COLO668 (cell line): ENCODE data around the gene NUP93.
"Not testable (repeated sequence)": the region's sequence is repeated elsewhere in the genome, so short reads cannot be mapped to it uniquely, and the experiment has no call there.

Experiments
- DNase-seq: peaks from one replicate; lab custom pipeline; 2025; ENCODE audit not compliant: unreplicated experiment; lab: John Stamatoyannopoulos, UW

NUP93 gene

DNA sequence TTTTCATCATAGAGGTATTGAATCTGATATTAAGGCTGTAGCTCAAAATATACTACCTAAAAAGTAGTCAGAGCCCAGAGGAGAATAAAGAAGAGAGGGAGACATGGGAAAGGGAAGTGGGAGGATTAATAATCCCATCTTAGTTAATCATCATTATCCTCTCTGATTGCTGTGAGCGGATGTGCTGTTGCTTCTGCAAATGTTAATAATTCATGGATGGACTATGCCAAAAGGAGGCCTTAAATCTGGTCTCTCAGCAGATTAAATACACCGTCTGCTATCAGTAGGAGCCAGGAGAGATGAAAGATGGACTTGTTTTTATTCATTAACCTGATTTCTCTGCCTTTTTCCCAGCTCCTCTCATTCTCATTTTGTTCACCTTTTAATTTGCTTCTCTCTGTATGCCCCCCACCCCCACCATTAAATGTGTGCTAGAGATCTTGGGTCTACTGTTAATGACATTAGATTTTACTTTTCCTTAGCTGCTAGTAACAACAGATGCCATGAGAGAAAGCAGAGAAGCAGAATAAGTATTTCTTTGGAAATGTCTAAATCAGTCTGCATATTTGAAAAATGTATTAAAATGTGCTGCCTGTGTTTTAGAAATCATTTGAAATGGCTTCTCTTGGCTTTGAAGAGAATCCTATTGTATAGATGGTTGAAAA lies 44.2 kb downstream of the NUP93 start:
- DNase-seq = no peak

- DNase-seq = no peak
Measured at GRCh38 chr16:56775162-56775561, 45.2 kb downstream of the NUP93 start.

DNA sequence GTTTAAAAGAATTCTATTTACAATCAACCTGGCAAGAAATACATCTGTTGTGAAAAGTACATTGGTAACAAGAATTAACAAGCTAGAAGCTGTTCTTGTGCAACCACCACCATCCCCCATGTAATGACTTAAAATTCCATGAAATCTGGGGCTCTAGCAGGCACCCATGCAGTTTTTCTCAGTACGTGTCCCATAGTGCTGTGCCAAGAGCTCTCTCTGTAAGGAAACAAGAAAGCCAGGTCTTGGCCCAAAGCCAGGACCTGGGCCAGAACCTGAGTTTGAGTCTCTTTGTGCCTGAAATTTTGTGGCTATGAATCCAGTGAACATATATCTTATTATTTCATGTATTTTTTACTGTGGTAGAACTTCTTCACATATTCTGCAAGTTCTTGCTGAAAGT lies 46.6 kb downstream of the NUP93 start:
- DNase-seq = no peak

DNA sequence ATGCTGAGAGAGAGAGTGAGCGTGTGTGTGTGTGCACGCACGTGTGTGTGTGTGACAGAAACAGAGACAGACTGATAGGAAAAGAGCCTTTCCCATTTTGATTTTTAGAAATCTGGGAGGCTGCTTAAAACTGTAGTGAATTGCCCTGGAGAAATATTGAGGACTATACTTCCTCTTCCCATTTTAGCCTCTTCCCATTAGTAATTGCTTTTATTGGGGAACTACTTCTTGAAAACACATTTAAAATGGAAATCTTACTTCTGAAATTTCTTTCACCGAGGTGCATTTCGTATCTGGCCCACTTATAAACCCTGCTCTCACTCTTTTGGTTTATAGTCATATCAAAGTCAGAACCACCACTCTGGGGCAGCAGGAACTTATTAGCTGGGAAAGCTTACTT lies 47.1 kb downstream of the NUP93 start:
- DNase-seq = no peak

GRCh38 chr16:56777482-56777881 lies 47.6 kb downstream of the NUP93 start:
- no peak for DNase-seq

DNA sequence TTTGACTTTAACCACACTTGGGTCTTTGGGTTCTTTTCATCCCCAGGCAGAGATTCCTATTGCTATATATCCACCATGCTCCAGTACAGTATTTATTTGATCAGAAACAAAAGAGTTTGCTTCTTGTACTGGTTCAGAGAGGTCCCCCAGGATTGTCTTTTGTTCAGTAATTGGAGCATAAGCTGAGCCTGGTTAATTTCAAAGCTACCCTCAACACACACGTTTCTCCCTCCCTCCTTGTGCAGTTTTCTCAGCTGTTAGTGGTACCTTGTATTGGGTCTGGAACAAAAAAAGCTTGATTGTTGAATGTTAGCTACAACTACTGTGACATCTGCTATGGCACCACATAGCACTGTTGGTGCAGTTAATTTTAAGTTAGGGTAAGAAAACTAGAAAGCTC lies 50.0 kb downstream of the NUP93 start:
- DNase-seq = no peak

- DNase-seq = no peak
Measured at GRCh38 chr16:56780646-56781045, 50.7 kb downstream of the NUP93 start.

GRCh38 chr16:56781528-56781961 lies 51.6 kb downstream of the NUP93 start:
- DNase-seq = no peak

DNA sequence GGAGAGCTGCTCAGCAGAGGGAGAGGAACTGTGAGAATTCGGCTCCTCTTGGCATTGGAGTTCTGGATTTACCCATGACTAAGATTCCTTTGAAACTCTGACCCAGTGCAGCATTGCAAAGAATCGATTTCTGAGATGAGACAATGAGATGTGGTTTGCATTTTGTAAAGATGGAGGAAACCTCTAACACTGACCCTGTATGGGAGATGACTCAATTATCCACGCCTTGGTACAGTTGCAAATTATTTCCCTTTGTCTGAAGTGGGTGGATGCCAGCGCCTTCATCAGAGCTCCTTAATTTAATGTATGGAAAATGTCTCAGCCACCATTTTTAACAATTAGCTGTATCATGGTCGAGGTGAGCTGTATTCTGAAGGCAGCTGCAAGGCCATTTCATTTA lies 53.4 kb downstream of the NUP93 start:
- DNase-seq = no peak

- DNase-seq = no peak
Measured at GRCh38 chr16:56785317-56785716, 55.4 kb downstream of the NUP93 start.

DNA sequence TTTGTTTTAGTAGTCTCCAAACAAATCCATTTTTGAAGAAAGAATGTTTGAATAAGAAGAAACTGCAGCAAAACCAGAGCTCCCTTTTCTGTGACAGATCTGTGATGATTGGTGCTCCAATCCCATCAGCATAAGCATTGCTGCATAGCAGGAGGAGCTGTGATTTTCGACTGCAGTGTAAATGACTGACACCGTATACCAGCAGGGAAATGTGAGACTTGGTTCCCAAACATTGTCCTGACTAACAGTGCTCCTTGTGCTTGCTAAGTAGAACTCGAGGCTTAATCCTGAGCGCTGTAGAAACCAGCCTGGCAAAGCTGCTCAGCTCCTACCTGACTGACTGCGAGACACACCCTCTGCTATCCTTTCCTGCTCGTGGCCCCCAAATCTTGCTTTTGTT lies 57.2 kb downstream of the NUP93 start:
- no peak for DNase-seq

GRCh38 chr16:56788435-56788834 lies 58.5 kb downstream of the NUP93 start:
- DNase-seq = no peak

GRCh38 chr16:56789360-56789759 lies 59.4 kb downstream of the NUP93 start:
- peak; percentile 11 for DNase-seq

GRCh38 chr16:56792967-56793366 lies 63.0 kb downstream of the NUP93 start:
- no peak for DNase-seq

- no peak for DNase-seq
Measured at GRCh38 chr16:56793492-56793891, 63.6 kb downstream of the NUP93 start.

DNA sequence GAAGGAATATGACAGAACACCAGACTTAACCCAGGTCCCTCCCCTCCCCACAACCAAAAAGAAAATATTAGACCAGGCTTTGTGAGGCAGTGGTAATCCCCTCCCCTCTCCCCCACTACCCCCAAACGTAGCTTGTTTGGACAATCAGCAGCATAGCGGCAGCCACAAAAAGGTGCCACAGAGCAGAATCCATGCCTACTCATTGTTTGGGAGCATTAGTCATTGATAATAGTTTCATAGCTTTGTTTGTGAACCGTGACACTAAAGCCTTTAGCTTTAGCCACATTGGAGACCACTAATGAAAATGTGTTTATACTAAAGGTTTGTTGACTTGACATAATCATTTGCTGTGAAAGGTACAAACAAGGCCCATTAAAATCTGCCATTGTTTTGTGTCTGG lies 65.1 kb downstream of the NUP93 start:
- no peak for DNase-seq

- not testable (repeated sequence) for DNase-seq
Measured at GRCh38 chr16:56797038-56797437, 67.1 kb downstream of the NUP93 start.

- DNase-seq = no peak
Measured at GRCh38 chr16:56797861-56798260, 67.9 kb downstream of the NUP93 start.

DNA sequence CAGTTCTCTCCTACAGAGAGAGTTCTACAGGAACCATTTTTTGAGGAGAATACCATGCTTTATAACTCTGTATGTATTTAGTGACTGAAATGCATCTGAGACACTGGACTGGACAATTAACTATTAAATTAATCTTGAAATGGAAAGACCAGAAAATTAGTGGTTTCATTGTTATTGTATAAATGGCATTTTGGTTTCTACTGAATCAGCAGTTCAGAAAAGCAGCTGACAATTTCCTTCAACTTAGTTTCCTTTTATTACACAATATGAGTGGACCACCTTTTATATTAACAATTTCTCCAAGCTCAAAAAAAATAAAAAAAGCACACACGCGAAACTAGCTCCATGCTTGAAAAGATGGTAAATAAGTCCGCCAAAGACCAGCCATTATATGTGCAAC lies 69.0 kb downstream of the NUP93 start:
- no peak for DNase-seq

DNA sequence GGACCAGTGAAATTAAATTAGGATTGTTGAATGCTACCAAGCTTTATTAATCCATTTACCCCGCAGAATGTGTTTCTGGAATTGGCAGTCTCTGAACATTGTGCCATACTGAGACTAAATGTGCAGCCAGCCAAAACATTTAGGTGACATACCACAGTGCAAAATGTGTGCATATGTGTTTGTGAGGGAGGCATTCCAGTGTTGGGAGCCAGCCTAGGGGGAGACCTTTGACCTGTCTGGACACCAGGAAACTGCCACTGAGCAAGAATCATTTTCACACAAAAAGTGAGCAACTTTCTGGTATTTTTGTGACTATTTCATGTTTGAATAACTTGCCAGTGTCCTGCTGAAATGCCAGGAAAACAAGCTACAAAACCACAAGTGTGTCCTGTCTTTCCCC lies 70.4 kb downstream of the NUP93 start:
- DNase-seq = no peak

DNA sequence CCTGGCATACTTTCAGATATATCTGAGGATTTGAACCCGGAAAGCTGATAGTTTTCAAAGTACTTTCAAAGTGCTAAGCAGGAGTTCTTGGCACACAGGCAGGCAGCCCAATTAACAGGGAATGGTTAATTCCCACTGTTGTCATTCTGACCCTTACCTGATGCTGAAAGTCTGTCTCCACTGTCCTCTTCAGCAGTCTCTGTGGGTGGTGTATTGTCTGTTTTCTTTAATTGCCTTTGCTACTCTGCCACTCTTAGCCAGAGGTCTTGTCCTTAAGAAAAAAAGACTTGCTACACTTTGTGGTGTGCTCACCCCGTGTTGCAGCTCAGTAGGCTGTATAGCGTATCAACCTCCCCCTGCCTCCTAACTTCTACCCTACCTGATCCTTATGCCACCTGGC lies 71.8 kb downstream of the NUP93 start:
- DNase-seq = no peak

DNA sequence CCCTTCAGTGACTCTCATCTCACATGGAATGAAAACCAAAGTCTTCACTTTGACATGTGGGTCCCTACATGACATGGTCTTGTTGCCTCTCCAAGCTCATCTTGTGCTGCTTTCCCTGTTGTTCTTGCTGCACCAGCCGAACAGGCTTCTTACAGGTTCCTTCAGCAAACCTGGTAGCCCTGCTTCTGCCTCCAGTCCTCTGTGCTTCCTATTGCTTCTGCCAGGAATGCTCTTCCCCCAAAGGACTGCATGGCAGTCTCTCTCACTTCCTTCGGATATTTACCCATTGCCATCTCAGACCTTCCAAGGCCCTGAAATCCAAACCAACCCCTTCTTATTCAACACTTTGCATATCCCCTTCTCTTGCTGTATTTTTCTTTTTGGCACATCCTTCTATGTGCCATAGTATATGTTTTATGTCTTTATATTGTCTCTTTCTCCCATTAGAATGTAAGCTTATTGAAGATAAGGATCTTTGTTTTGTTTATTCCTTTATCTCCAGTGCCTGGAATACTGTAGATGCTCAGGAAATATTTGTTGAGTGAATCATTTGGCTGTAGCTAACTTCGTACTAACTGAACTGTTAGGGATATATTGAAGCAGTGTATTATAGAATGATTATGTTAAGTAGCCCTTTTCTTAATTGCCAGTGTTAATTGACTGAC lies 77.2 kb downstream of the NUP93 start:
- DNase-seq = no peak

DNA sequence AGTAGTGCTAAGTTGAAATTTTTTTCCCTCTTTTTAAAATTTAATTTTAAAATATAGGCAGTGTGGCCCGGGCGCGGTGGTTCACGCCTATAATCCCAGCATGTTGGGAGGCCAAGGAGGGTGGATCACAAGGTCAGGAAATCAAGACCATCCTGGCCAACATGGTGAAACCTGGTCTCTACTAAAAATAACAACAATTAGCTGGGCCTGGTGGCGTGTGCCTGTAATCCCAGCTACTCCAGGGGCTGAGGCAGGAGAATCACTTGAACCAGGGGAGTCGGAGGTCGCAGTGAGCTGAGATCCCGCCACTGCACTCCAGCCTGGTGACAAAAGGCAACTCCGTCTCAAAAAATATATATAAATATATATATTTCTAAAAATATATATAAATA lies 77.7 kb downstream of the NUP93 start:
- DNase-seq = not testable (repeated sequence)
